Skeletal muscle tissue (tissue), 4 donors: ENCODE measurements around the gene MORF4L2. TPM values are rescaled to one million over a fixed set of nuclear protein-coding genes. Genes with fewer than 3 reads are reported as not detected.

Experiments used
- H3K27ac ChIP-seq: one replicate; pipeline ENCODE4 v1.7.0; 2013; ENCODE audit warnings: mild to moderate bottlenecking, low read depth, low read length, inconsistent platforms
- H3K27me3 ChIP-seq, 3 donors: one replicate each; pipeline ENCODE4 v1.7.0; 2013; ENCODE audit warnings: low read length in 3 of 3; ENCODE audit not compliant: control insufficient read depth in 3 of 3, insufficient read depth in 3 of 3
- H3K36me3 ChIP-seq, 3 donors: one replicate each; pipeline ENCODE4 v1.7.0; 2013; ENCODE audit warnings: low read length in 3 of 3; ENCODE audit not compliant: control insufficient read depth in 3 of 3, insufficient read depth in 3 of 3
- H3K4me1 ChIP-seq, 3 donors: one replicate each; pipeline ENCODE4 v1.7.0; 2013; ENCODE audit warnings: low read length in 3 of 3, mild to moderate bottlenecking in 3 of 3; ENCODE audit not compliant: control insufficient read depth in 3 of 3, insufficient read depth in 3 of 3
- H3K4me3 ChIP-seq, 3 donors: one replicate each; pipeline ENCODE4 v1.7.0; 2013; ENCODE audit warnings: low read length in 3 of 3
- H3K9ac ChIP-seq, 3 donors: one replicate each; pipeline ENCODE4 v1.7.0; 2013; ENCODE audit warnings: low read length in 3 of 3, mild to moderate bottlenecking in 3 of 3, moderate library complexity in 2 of 3, low read depth in 1 of 3
- H3K9me3 ChIP-seq, 3 donors: one replicate each; pipeline ENCODE4 v1.7.0; 2013; ENCODE audit warnings: low read length in 3 of 3; ENCODE audit not compliant: control insufficient read depth in 3 of 3
- total RNA-seq: library from RNA; depleted of rRNA; stranded (reverse); fragments of >200 nt; gene quantifications from one replicate; pipeline ENCODE4 v1.2.3, GENCODE V29; 2014
- donor health status: Osteomylitis.

MORF4L2 gene
- total RNA-seq, 1 donor from 2014 or later, result 219 TPM

DNA sequence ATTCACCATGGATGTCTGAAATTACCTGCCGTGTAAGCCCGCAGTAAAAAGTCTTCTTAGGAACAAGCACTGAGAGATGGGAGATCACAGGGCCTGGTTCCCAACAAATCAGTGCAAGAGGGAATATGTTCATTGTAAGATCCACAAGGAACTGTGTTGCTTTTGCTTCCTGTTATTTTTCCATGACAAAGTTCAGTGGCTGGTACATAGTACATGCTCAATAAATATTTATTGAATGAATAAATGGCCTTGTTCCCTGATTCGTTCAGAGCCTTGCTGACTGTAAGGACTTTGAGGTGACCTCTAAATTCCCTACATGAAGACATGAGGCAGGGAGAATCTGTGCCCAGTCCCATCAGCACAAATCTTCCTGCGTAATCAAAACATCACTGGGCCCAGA lies 31.6 kb upstream of the MORF4L2 start:
- Histone ChIP-seq H3K4me1 (peaks cover 0 to 8% (median 2%) of the 10 kb centered on the region in 3 donors), H3K4me3 (no peak overlapping the region), H3K9ac (no peak overlapping the region), H3K27me3 (peaks cover 0 to under 1% (median 0%) of the 10 kb centered on the region in 3 donors), H3K36me3 (no peaks in the 10 kb centered on the region), H3K9me3 (peaks cover 0 to 2% (median 0%) of the 10 kb centered on the region in 3 donors), H3K27ac (no peak overlapping the region)

DNA sequence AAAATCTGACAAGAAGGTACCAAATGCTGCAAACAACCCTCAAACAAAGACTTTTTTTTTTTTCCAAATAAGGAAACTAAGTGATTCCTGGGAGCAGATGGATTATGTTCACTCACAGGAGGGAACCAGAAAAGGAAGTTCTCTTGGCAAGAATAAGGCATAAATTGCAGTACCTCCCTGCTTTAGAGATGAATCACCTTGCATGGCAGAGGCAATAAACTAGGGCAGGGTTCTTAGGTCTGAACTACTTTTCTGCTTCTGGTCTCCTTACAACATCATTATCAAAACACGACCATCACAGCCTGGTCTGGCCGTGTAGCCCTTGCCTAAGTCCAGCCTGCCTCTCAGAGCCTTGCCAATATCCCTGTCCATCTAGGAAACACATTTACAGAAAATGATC lies 30.5 kb upstream of the MORF4L2 start:
- Histone ChIP-seq H3K36me3 (no peaks in the 10 kb centered on the region), H3K4me1 (no peaks in the 10 kb centered on the region), H3K27me3 (no peaks in the 10 kb centered on the region), H3K9me3 (peaks cover 0 to 2% (median 0%) of the 10 kb centered on the region in 3 donors), H3K27ac (no peak overlapping the region), H3K4me3 (no peak overlapping the region), H3K9ac (no peak overlapping the region)

GRCh38 chrX:103710609-103711008 lies 24.1 kb upstream of the MORF4L2 start, which contains the start of gene TMEM31:
TSS of gene TMEM31 (plus strand) at chrX:103710909. CDS start at chrX:103712259, 1,350 bp downstream.
- H3K36me3 ChIP-seq, result no peaks in the 10 kb centered on the region
- no peaks in the 10 kb centered on the region for H3K27me3 ChIP-seq
- H3K9ac ChIP-seq, result no peak within 1 kb of the TSS
- no peak within 1 kb of the TSS for H3K27ac ChIP-seq
- no peaks in the 10 kb centered on the region for H3K4me1 ChIP-seq
- no peak within 1 kb of the TSS for H3K4me3 ChIP-seq
- H3K9me3 ChIP-seq, result no peaks in the 10 kb centered on the region

DNA sequence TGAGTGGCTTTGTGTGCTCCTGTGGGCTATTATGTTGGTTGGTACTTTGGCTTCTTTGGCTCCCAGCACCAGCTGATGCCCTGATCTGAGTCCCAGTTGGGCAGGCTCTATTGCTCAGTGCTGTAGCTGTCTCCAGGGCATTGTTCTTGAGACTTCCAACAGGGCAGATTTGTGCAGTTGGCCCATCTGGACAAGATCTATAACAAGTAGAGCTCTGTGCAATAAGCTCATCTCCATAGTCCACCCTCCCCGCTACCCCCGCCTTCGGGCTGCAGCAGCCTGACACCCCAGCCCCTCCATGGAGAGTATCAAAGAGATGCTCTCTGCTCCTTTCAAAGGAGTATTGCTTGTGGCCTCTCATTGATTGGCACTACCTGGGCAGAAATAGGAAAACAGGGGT lies 18.4 kb upstream of the MORF4L2 start:
- Histone ChIP-seq H3K27me3 (no peaks in the 10 kb centered on the region), H3K27ac (no peak overlapping the region), H3K4me3 (no peak overlapping the region), H3K4me1 (no peaks in the 10 kb centered on the region), H3K9me3 (no peaks in the 10 kb centered on the region), H3K9ac (no peak overlapping the region), H3K36me3 (no peaks in the 10 kb centered on the region)

GRCh38 chrX:103699243-103699642 lies 12.7 kb upstream of the MORF4L2 start:
- Histone ChIP-seq H3K27me3 (peaks cover 0 to 3% (median 0%) of the 10 kb centered on the region in 3 donors), H3K27ac (no peak overlapping the region), H3K9me3 (no peaks in the 10 kb centered on the region), H3K9ac (no peak overlapping the region), H3K4me3 (no peak overlapping the region), H3K4me1 (no peaks in the 10 kb centered on the region), H3K36me3 (no peaks in the 10 kb centered on the region)

GRCh38 chrX:103697687-103698086 lies 11.2 kb upstream of the MORF4L2 start:
- Histone ChIP-seq H3K9me3 (no peaks in the 10 kb centered on the region), H3K36me3 (no peaks in the 10 kb centered on the region), H3K4me1 (no peaks in the 10 kb centered on the region), H3K27ac (no peak overlapping the region), H3K9ac (no peak overlapping the region), H3K4me3 (no peak overlapping the region), H3K27me3 (peaks cover 0 to 3% (median 0%) of the 10 kb centered on the region in 3 donors)

- no peaks in the 10 kb centered on the region for H3K36me3 ChIP-seq
- H3K9ac ChIP-seq, result no peak overlapping the region
- peaks cover 0 to 3% (median 0%) of the 10 kb centered on the region in 3 donors for H3K27me3 ChIP-seq
- no peaks in the 10 kb centered on the region for H3K4me1 ChIP-seq
- no peaks in the 10 kb centered on the region for H3K9me3 ChIP-seq
- no peak overlapping the region for H3K4me3 ChIP-seq
- H3K27ac ChIP-seq, result no peak overlapping the region
Observed at GRCh38 chrX:103691059-103691458, 4.6 kb upstream of the MORF4L2 start.

DNA sequence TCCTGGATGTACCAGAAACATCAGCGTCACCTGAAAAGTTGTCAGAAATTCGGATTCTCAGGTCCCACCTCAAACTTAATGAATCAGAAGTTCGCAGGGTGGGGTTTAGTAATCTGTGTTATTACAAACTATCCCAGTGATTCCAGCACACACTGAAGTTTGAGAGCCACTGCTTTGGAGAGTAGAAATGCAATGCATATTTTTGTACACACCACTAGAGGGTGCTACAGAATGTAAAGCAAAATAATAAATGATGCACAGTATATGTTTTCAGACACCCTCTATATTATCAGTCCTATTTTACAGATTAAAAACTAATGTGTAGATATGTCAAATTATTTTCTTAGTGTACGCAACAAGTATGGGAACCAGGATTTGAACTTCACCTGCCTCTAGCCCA lies 2.4 kb upstream of the MORF4L2 start:
- Histone ChIP-seq H3K9me3 (no peaks in the 10 kb centered on the region), H3K36me3 (peaks cover 0 to 8% (median 1%) of the 10 kb centered on the region in 3 donors), H3K27me3 (no peaks in the 10 kb centered on the region), H3K4me3 (no peak overlapping the region), H3K27ac (no peak overlapping the region), H3K9ac (no peak overlapping the region), H3K4me1 (peaks cover 0 to 6% (median 1%) of the 10 kb centered on the region in 3 donors)

GRCh38 chrX:103687696-103688201 lies 1.2 kb upstream of the MORF4L2 start:
- Histone ChIP-seq H3K4me1 (peaks cover 0 to 6% (median 5%) of the 10 kb centered on the region in 3 donors), H3K9ac (peak overlapping the region; percentile 81 to 92 (median 89)), H3K27ac (peak overlapping the region; percentile 96), H3K27me3 (no peaks in the 10 kb centered on the region), H3K9me3 (no peaks in the 10 kb centered on the region), H3K36me3 (peaks cover 0 to 14% (median 6%) of the 10 kb centered on the region in 3 donors), H3K4me3 (peak overlapping the region; percentile 78 to 91 (median 81))

DNA sequence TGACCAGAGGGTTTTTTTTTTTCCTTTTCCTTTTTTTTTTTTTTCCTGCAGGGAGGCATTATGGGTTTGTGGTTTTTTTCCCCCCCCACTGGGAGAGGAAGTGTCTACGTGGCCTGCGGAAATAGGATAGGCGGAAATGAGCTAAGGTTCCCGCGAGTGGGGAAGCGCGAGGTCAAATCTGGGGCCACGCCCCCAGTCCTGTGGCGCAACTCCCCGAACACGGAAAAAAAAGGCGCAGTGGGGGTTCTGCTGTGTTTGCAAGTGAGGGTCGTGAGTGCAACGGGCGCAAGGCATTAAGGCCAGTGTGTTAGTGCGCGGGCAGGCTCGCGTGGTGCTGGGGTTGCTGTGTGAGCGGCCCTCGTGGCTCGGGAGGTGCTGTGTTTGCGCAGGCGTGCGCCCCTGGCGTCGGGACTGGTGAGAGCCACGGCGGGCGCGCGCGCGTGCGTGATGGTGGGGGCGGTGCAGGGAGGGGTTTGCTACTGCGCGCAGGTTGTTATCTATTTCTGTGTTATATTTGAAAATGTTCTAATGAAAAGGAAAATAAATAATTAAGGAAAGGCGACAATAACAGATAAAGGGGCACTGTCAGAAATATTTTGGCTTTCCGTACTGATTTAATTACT lies 685 bp upstream of the MORF4L2 start:
- no peaks in the 10 kb centered on the region for H3K9me3 ChIP-seq
- H3K4me3 ChIP-seq, result peak overlapping the region; percentile 78 to 91 (median 81)
- peak overlapping the region; percentile 96 for H3K27ac ChIP-seq
- peaks cover 0 to 15% (median 6%) of the 10 kb centered on the region in 3 donors for H3K36me3 ChIP-seq
- peaks cover 0 to 6% (median 5%) of the 10 kb centered on the region in 3 donors for H3K4me1 ChIP-seq
- H3K9ac ChIP-seq, result peak overlapping the region; percentile 81 to 92 (median 89)
- H3K27me3 ChIP-seq, result no peaks in the 10 kb centered on the region
